DND-41 (cell line): ENCODE results near the gene TTLL11.

Experiments
- EZH2 ChIP-seq: IDR thresholded peaks from 3 replicates; pipeline ENCODE4 v1.6.1; 2012; ENCODE audit warnings: borderline replicate concordance, low read depth, mild to moderate bottlenecking, moderate library complexity, low read length, inconsistent platforms; ENCODE audit not compliant: severe bottlenecking
- TF ChIP-seq, protein P1 (sequence below): IDR thresholded peaks from 2 replicates; pipeline ENCODE4 v1.5.1; 2012; ENCODE audit warnings: borderline replicate concordance, low read length, moderate library complexity, mild to moderate bottlenecking; ENCODE audit not compliant: poor library complexity, severe bottlenecking; ENCODE audit errors: extremely low read depth

DNA sequence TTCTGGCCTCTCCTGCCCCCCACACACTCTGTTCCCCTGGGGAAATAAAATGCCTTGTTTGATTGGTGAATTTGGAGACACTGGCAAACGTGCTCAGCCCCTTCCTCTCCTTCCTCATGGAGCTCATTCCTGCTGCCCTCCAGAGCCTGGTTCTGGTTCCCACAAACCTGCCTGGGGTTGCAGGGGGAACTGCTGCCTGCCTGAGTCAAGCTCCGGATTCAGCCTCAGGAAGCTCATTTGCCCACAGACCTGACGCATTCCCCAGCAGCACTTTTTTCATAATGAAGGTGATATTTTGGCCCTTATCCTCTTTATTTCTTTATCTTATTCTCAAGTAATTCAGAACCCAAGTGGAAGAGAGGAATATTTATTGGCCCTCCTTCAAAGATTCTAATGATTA lies 140.5 kb downstream of the TTLL11 start:
- TF ChIP-seq, protein P1, sequence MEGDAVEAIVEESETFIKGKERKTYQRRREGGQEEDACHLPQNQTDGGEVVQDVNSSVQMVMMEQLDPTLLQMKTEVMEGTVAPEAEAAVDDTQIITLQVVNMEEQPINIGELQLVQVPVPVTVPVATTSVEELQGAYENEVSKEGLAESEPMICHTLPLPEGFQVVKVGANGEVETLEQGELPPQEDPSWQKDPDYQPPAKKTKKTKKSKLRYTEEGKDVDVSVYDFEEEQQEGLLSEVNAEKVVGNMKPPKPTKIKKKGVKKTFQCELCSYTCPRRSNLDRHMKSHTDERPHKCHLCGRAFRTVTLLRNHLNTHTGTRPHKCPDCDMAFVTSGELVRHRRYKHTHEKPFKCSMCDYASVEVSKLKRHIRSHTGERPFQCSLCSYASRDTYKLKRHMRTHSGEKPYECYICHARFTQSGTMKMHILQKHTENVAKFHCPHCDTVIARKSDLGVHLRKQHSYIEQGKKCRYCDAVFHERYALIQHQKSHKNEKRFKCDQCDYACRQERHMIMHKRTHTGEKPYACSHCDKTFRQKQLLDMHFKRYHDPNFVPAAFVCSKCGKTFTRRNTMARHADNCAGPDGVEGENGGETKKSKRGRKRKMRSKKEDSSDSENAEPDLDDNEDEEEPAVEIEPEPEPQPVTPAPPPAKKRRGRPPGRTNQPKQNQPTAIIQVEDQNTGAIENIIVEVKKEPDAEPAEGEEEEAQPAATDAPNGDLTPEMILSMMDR, result no peak
- no peak for TF ChIP-seq EZH2
